H9 (cell line): ENCODE measurements around the gene CACNA1D. TPM values are rescaled to one million over a fixed set of nuclear protein-coding genes. Genes with fewer than 3 reads are reported as not detected.

ENCODE experiments used
- DNase-seq: peaks from one replicate; pipeline ENCODE4 v3.0.0-alpha.2; 2017
- H2AFZ ChIP-seq: one replicate; pipeline ENCODE4 v1.6.1; 2013; ENCODE audit warnings: mild to moderate bottlenecking, low read length, control low read depth, moderate library complexity
- H2AK5ac ChIP-seq: 2 replicates; pipeline ENCODE4 v1.6.1; 2013; ENCODE audit warnings: low read length, control low read depth, mixed read lengths; ENCODE audit not compliant: insufficient read length
- H2BK120ac ChIP-seq: one replicate; pipeline ENCODE4 v1.6.1; 2013; ENCODE audit warnings: low read depth, mild to moderate bottlenecking, low read length, control low read depth, inconsistent platforms; ENCODE audit not compliant: poor library complexity, severe bottlenecking
- H2BK12ac ChIP-seq: 2 replicates; pipeline ENCODE4 v1.6.1; 2013; ENCODE audit warnings: low read length, control low read depth, mixed read lengths, low read depth; ENCODE audit not compliant: insufficient read length
- H2BK15ac ChIP-seq: 2 replicates; pipeline ENCODE4 v1.6.1; 2013; ENCODE audit warnings: low read depth, low read length, control low read depth
- H2BK20ac ChIP-seq: one replicate; pipeline ENCODE4 v1.6.1; 2013; ENCODE audit warnings: low read depth, mild to moderate bottlenecking, low read length, control low read depth, inconsistent platforms; ENCODE audit not compliant: poor library complexity, severe bottlenecking
- H2BK5ac ChIP-seq: 2 replicates; pipeline ENCODE4 v1.6.1; 2013; ENCODE audit warnings: low read length, control low read depth, mixed read lengths; ENCODE audit not compliant: insufficient read length
- H3K14ac ChIP-seq: 2 replicates; pipeline ENCODE4 v1.6.1; 2013; ENCODE audit warnings: low read length, control low read depth; ENCODE audit not compliant: insufficient read depth
- H3K18ac ChIP-seq: 2 replicates; pipeline ENCODE4 v1.6.1; 2013; ENCODE audit warnings: low read depth, mild to moderate bottlenecking, mixed read lengths, low read length, control low read depth; ENCODE audit not compliant: insufficient read length
- H3K23ac ChIP-seq: 2 replicates; pipeline ENCODE4 v1.6.1; 2013; ENCODE audit warnings: low read length, control low read depth, mixed read lengths, low read depth; ENCODE audit not compliant: insufficient read length
- H3K23me2 ChIP-seq: 2 replicates; pipeline ENCODE4 v1.6.1; 2013; ENCODE audit warnings: low read depth, mild to moderate bottlenecking, mixed read lengths, low read length, control low read depth; ENCODE audit not compliant: insufficient read length, poor library complexity, severe bottlenecking
- H3K27ac ChIP-seq: 2 replicates; pipeline ENCODE4 v1.5.1; 2013; ENCODE audit warnings: low read length, control low read depth, mixed read lengths, low read depth; ENCODE audit not compliant: insufficient read length
- H3K27me3 ChIP-seq: 2 replicates; pipeline ENCODE4 v1.6.1; 2013; ENCODE audit warnings: low read length, control low read depth, inconsistent platforms; ENCODE audit not compliant: insufficient read depth
- H3K4ac ChIP-seq: 2 replicates; pipeline ENCODE4 v1.6.1; 2013; ENCODE audit warnings: low read depth, mild to moderate bottlenecking, control low read depth, inconsistent platforms, low read length, moderate library complexity
- H3K4me1 ChIP-seq: 2 replicates; pipeline ENCODE4 v1.6.1; 2013; ENCODE audit warnings: low read length, control low read depth, inconsistent platforms; ENCODE audit not compliant: insufficient read depth
- H3K4me2 ChIP-seq: 2 replicates; pipeline ENCODE4 v1.6.1; 2013; ENCODE audit warnings: low read length, control low read depth, mixed read lengths; ENCODE audit not compliant: insufficient read length, insufficient read depth
- H3K56ac ChIP-seq: 2 replicates; pipeline ENCODE4 v1.6.1; 2013; ENCODE audit warnings: low read depth, mild to moderate bottlenecking, mixed read lengths, low read length, control low read depth; ENCODE audit not compliant: insufficient read length
- H3K79me1 ChIP-seq: 2 replicates; pipeline ENCODE4 v1.6.1; 2013; ENCODE audit warnings: low read depth, mild to moderate bottlenecking, moderate library complexity, low read length, control low read depth, inconsistent platforms; ENCODE audit not compliant: insufficient read depth, poor library complexity, severe bottlenecking
- H3K79me2 ChIP-seq: 2 replicates; pipeline ENCODE4 v1.6.1; 2013; ENCODE audit warnings: low read length, control low read depth, inconsistent platforms; ENCODE audit not compliant: insufficient read depth
- H3K9ac ChIP-seq: 2 replicates; pipeline ENCODE4 v1.6.1; 2013; ENCODE audit warnings: low read length, control low read depth, mixed read lengths; ENCODE audit not compliant: insufficient read length; ENCODE audit errors: extremely low read depth
- H3K9me3 ChIP-seq: one replicate; pipeline ENCODE4 v1.6.1; 2013; ENCODE audit warnings: low read depth, low read length, inconsistent platforms; ENCODE audit not compliant: control insufficient read depth
- H3T11ph ChIP-seq: one replicate; pipeline ENCODE4 v1.6.1; 2013; ENCODE audit warnings: mild to moderate bottlenecking, low read length, control low read depth, inconsistent platforms
- H4K20me1 ChIP-seq: one replicate; pipeline ENCODE4 v1.6.1; 2013; ENCODE audit not compliant: control insufficient read depth, insufficient read length, insufficient read depth
- H4K5ac ChIP-seq: 2 replicates; pipeline ENCODE4 v1.6.1; 2013; ENCODE audit warnings: low read depth, mild to moderate bottlenecking, mixed read lengths, low read length, control low read depth; ENCODE audit not compliant: insufficient read length
- H4K8ac ChIP-seq: replicated peaks from 2 replicates; pipeline ENCODE4 v1.6.1; 2013; ENCODE audit warnings: low read length, control low read depth, mixed read lengths, low read depth; ENCODE audit not compliant: insufficient read length
- H4K91ac ChIP-seq: 2 replicates; pipeline ENCODE4 v1.6.1; 2013; ENCODE audit warnings: low read depth, mild to moderate bottlenecking, moderate library complexity, mixed read lengths, low read length, control low read depth; ENCODE audit not compliant: insufficient read length
- H3K27ac Mint-ChIP-seq, 3 experiments: 2 replicates in 2 of 3; 3 replicates in 1 of 3; pipeline ENCODE4 v1.8.0; 2020 to 2021; ENCODE audit warnings: mixed read lengths in 3 of 3, mild to moderate bottlenecking in 1 of 3, moderate library complexity in 1 of 3
- H3K27me3 Mint-ChIP-seq: 2 replicates; pipeline ENCODE4 v1.8.0; 2021; ENCODE audit warnings: low read depth, mild to moderate bottlenecking, moderate library complexity, mixed read lengths
- H3K36me3 Mint-ChIP-seq, 3 experiments: 2 replicates in 2 of 3; 3 replicates in 1 of 3; pipeline ENCODE4 v1.8.0; 2020 to 2021; ENCODE audit warnings: low read depth in 3 of 3, mixed read lengths in 3 of 3; ENCODE audit not compliant: insufficient read depth in 1 of 3
- H3K4me1 Mint-ChIP-seq, 2 experiments: 2 replicates each; pipeline ENCODE4 v1.8.0; 2020; ENCODE audit warnings: mixed read lengths in 2 of 2
- H3K4me3 Mint-ChIP-seq, 2 experiments: 2 replicates in 1 of 2; 3 replicates in 1 of 2; pipeline ENCODE4 v1.8.0; 2020 to 2021; ENCODE audit warnings: mild to moderate bottlenecking in 2 of 2, mixed read lengths in 2 of 2, moderate library complexity in 1 of 2
- H3K9me3 Mint-ChIP-seq, 2 experiments: 2 replicates in 1 of 2; 3 replicates in 1 of 2; pipeline ENCODE4 v1.8.0; 2020; ENCODE audit warnings: mild to moderate bottlenecking in 2 of 2, mixed read lengths in 2 of 2, moderate library complexity in 1 of 2
- WGBS: extraction: QIAGEN DNeasy Blood & Tissue Kit; methylation state at CpG from one replicate; pipeline ENCODE4 v1.1.7; 2013; ENCODE audit warnings: missing lambda C conversion rate, low lambda C conversion rate, mixed read lengths; ENCODE audit not compliant: insufficient read length; ENCODE audit errors: extremely low coverage; 5-methylcytosine and 5-hydroxymethylcytosine counted together
- total RNA-seq: library from RNA; stranded (reverse); gene quantifications from 2 replicates; pipeline ENCODE4 v1.2.1, GENCODE V29; 2021
- TF ChIP-seq, protein P1 (sequence below): fragments of 200-600 bp; sonication (generic); conservative IDR thresholded peaks from 3 replicates; pipeline ENCODE4 v1.8.0; 2021; ENCODE audit warnings: antibody characterized with exemption, mild to moderate bottlenecking

CACNA1D gene
- total RNA-seq, 1 experiment from 2014 or later: 3.5 TPM

DNA sequence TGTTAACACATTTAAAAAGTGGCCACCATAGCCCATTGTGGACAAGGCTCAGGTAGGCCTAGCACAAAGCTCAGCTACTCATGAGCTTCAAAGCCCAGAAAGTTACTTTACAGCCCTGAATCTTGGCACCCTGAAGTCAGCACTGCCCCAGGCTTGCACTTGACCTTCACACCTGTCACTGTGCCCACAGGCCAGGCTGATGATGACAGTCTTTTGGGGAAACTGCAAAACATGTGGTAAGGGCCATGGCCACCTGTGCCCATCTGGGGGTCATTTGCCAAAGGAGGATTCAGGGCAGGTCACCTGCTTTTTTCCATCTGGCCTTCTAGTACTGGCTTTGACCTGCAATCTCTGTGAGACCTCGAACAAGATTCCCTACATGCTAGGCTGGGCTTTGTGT lies 340.8 kb downstream of the CACNA1D start:
- Histone ChIP-seq H3T11ph (no peak overlapping the region), H3K4me2 (no peak overlapping the region), H3K9ac (no peak overlapping the region), H2BK20ac (no peak overlapping the region), H4K8ac (no peak overlapping the region), H3K27ac (no peak overlapping the region), H4K91ac (no peak overlapping the region), H2BK15ac (no peak overlapping the region), H3K79me1 (no peaks in the 10 kb centered on the region), H3K14ac (no peak overlapping the region), H2BK12ac (no peak overlapping the region), H4K5ac (no peak overlapping the region), H3K27me3 (no peaks in the 10 kb centered on the region), H2BK120ac (no peak overlapping the region), H3K9me3 (no peaks in the 10 kb centered on the region), H3K79me2 (no peaks in the 10 kb centered on the region), H2AFZ (no peak overlapping the region), H3K23ac (no peak overlapping the region), H3K18ac (no peak overlapping the region), H3K56ac (no peak overlapping the region), H4K20me1 (no peaks in the 10 kb centered on the region), H3K4me1 (no peaks in the 10 kb centered on the region), H3K4ac (no peak overlapping the region), H2BK5ac (no peak overlapping the region), H3K23me2 (no peaks in the 10 kb centered on the region), H2AK5ac (no peak overlapping the region)
- H3K4me3 Mint-ChIP-seq: no peak overlapping the region
- no peak overlapping the region; a peak in 1 of 7 replicates for H3K27ac Mint-ChIP-seq
- DNase-seq: no peak
- H3K9me3 Mint-ChIP-seq: no peaks in the 10 kb centered on the region
- no peaks in the 10 kb centered on the region for H3K4me1 Mint-ChIP-seq
- H3K36me3 Mint-ChIP-seq: peaks cover 1 to 23% (median 9%) of the 10 kb centered on the region in 3 experiments; a peak in 6 of 7 replicates
- WGBS: no CpG with 5 or more reads among the region's 1 CpG
- TF ChIP-seq, protein P1, sequence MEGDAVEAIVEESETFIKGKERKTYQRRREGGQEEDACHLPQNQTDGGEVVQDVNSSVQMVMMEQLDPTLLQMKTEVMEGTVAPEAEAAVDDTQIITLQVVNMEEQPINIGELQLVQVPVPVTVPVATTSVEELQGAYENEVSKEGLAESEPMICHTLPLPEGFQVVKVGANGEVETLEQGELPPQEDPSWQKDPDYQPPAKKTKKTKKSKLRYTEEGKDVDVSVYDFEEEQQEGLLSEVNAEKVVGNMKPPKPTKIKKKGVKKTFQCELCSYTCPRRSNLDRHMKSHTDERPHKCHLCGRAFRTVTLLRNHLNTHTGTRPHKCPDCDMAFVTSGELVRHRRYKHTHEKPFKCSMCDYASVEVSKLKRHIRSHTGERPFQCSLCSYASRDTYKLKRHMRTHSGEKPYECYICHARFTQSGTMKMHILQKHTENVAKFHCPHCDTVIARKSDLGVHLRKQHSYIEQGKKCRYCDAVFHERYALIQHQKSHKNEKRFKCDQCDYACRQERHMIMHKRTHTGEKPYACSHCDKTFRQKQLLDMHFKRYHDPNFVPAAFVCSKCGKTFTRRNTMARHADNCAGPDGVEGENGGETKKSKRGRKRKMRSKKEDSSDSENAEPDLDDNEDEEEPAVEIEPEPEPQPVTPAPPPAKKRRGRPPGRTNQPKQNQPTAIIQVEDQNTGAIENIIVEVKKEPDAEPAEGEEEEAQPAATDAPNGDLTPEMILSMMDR: no peak
- H3K27me3 Mint-ChIP-seq: no peaks in the 10 kb centered on the region
